A549 (cell line): ENCODE measurements around the gene GBP7.

Experiments
- CHD4 ChIP-seq: fragments of 200-600 bp; sonication (generic); IDR thresholded peaks from 2 replicates; pipeline ENCODE4 v1.6.1; 2016; ENCODE audit warnings: antibody characterized with exemption, mild to moderate bottlenecking, borderline replicate concordance
- CTCF ChIP-seq: fragments of >200 bp; sonication (Bioruptor Twin); formaldehyde crosslinking; IDR thresholded peaks from 3 replicates; pipeline ENCODE4 v1.5.1; 2016
- ELK1 ChIP-seq: fragments of 150-350 bp; IDR thresholded peaks from 2 replicates; pipeline ENCODE4 v1.6.1; 2014; ENCODE audit warnings: low read depth, mild to moderate bottlenecking, low read length
- FOSL2 ChIP-seq, 2 experiments: fragments of 450-650 bp in 1 of 2; fragments of >200 bp in 1 of 2; sonication (Bioruptor Twin) in 1 of 2; formaldehyde crosslinking; IDR thresholded peaks; 2 replicates each; pipeline versions ENCODE4 v1.5.0 to v1.6.1; 2016 to 2020; ENCODE audit warnings: mild to moderate bottlenecking in 1 of 2, moderate library complexity in 1 of 2
- MAZ ChIP-seq: fragments of 150-350 bp; IDR thresholded peaks from 2 replicates; pipeline ENCODE4 v1.6.1; 2014; ENCODE audit warnings: antibody characterized with exemption, low read depth, low read length, borderline replicate concordance
- MYC ChIP-seq: IDR thresholded peaks from 2 replicates; pipeline ENCODE4 v1.6.1; 2012; ENCODE audit warnings: mild to moderate bottlenecking, inconsistent platforms, low read length, improper control_type of control experiment, borderline replicate concordance
- NR3C1 ChIP-seq: fragments of >200 bp; sonication (Bioruptor Twin); formaldehyde crosslinking; IDR thresholded peaks from 3 replicates; pipeline ENCODE4 v1.6.1; 2017
- POLR2A ChIP-seq: IDR thresholded peaks from 2 replicates; pipeline ENCODE4 v1.6.1; 2012; ENCODE audit warnings: mild to moderate bottlenecking, low read length
- RAD21 ChIP-seq, 2 experiments: fragments of >200 bp in 1 of 2; sonication (Bioruptor Twin) in 1 of 2; formaldehyde crosslinking in 1 of 2; IDR thresholded peaks in 1 of 2; conservative IDR thresholded peaks in 1 of 2; 2 replicates in 1 of 2; 3 replicates in 1 of 2; pipeline ENCODE4 v1.6.1; 2012 to 2018; ENCODE audit warnings: inconsistent platforms in 1 of 2
- RCOR1 ChIP-seq: fragments of 150-350 bp; IDR thresholded peaks from 2 replicates; pipeline ENCODE4 v1.6.1; 2014; ENCODE audit warnings: antibody characterized with exemption, low read length, low read depth
- SMC3 ChIP-seq: fragments of >200 bp; sonication (Bioruptor Twin); formaldehyde crosslinking; IDR thresholded peaks from 3 replicates; pipeline ENCODE4 v1.6.1; 2018; ENCODE audit warnings: inconsistent platforms
- TP53 ChIP-seq: fragments of 250-450 bp; sonication (Bioruptor Pico); IDR thresholded peaks from 2 replicates; pipeline ENCODE4 v1.5.0; 2021; ENCODE audit warnings: mild to moderate bottlenecking, moderate library complexity
- TF ChIP-seq, protein P1 (sequence below): fragments of 450-650 bp; IDR thresholded peaks from 2 replicates; pipeline ENCODE4 v1.6.1; 2014; ENCODE audit warnings: antibody characterized with exemption
- TF ChIP-seq, protein P2 (sequence below): fragments of 250-450 bp; sonication (Bioruptor Pico); IDR thresholded peaks from 2 replicates; pipeline ENCODE4 v1.5.0; 2020; ENCODE audit warnings: low read depth, mild to moderate bottlenecking, moderate library complexity

DNA sequence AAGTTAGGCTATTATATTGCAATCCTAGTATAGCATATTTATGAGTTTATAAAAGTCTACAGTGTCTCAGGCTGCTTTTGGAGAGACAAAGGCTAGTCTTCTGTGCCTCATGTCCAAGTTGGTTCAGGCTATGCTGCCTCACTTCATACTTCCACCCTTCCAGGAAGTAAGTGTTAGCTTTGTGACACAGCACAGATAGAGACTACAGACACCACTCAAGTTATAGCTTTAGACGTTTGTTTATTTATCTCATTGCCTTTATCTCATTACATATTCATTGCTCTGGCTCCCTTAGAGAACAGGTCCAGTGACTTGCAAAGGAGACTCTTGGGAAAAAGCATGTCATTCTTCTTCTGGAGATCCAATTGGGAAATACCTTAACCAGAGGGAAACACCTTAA, 45.5 kb upstream of the GBP7 start:
- TF ChIP-seq SMC3 (no peak), POLR2A (no peak), CTCF (no peak), TP53 (no peak), NR3C1 (no peak), MAZ (no peak), RCOR1 (no peak), MYC (no peak), RAD21 (conservative IDR thresholded peaks at IDR 0.05 in 1 of 2, IDR thresholded peaks at IDR 0.05 in 1 of 2) (no peak), ELK1 (no peak), FOSL2 (IDR thresholded peaks at IDR 0.05) (no peak), FOSL2 (CRISPR knock-in tag; IDR thresholded peaks at IDR 0.05) (no peak), CHD4 (no peak)
- TF ChIP-seq, protein P1, sequence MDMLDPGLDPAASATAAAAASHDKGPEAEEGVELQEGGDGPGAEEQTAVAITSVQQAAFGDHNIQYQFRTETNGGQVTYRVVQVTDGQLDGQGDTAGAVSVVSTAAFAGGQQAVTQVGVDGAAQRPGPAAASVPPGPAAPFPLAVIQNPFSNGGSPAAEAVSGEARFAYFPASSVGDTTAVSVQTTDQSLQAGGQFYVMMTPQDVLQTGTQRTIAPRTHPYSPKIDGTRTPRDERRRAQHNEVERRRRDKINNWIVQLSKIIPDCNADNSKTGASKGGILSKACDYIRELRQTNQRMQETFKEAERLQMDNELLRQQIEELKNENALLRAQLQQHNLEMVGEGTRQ: no peak
- TF ChIP-seq, protein P2, sequence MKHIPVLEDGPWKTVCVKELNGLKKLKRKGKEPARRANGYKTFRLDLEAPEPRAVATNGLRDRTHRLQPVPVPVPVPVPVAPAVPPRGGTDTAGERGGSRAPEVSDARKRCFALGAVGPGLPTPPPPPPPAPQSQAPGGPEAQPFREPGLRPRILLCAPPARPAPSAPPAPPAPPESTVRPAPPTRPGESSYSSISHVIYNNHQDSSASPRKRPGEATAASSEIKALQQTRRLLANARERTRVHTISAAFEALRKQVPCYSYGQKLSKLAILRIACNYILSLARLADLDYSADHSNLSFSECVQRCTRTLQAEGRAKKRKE (CRISPR knock-in tag): no peak
